GM21737 (cell line): Measurements from ENCODE around the gene SERPINA9.
"Not testable (repeated sequence)": the region's sequence is repeated elsewhere in the genome, so short reads cannot be mapped to it uniquely, and the experiment has no call there.

Experiments
- ATAC-seq: cut with Tn5 transposase; IDR thresholded peaks from one replicate; pipeline ENCODE4 v1.9.1; 2021; ENCODE audit warnings: mild to moderate bottlenecking, moderate library complexity; ENCODE audit not compliant: unreplicated experiment

SERPINA9 gene

GRCh38 chr14:94427016-94427613, 48.9 kb downstream of the SERPINA9 start:
- no peak for ATAC-seq

- no peak for ATAC-seq
These were observed 49.5 kb downstream of the SERPINA9 start for GRCh38 chr14:94426526-94426925.

DNA sequence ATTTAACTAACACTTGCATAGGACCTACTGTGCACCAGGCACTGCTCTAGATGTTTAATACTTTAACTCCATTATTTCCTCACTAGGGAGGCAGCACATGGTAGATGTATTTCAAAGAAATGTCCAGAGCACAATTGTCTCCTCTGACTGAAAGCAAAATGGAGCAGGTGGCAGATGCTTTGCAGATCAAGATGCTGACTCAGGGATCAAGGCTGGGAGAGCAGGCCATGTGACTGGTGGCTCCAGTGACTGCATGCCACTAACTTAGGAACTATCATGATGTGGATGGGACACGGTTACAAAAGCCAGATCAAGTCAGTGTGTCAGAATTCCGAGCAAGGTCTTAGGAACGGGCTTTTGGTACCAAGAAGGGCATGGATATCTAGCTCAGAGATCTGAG, 51.6 kb downstream of the SERPINA9 start:
- no peak for ATAC-seq

DNA sequence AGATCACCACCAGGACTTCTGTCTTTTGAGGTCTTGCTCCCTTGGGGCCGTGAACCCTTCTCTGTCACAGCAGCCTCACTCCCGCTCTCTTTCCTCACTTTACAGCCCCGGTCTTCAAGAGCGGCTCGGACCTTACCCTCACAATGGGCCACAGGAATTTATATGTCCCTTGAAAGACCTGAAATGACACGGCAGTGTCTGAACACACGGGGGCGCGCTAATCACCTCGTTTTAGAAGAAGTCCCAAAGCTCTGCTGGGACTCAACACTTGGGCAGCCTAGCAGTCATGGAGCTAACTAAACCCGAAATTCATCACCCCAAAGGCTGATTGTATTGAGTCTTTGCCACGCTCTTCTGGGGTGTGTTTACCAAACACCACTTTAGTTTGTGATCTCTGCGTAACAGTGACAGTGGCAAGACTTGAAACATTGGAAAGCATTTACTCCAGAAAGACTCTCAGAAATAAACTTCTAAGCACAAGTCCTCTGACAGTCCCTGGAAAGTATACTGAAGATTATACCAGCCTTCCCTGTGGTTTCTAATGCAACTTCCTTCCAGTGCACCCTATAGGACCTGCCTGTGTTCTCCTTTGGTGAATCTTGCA, 52.4 kb downstream of the SERPINA9 start:
- no peak for ATAC-seq

DNA sequence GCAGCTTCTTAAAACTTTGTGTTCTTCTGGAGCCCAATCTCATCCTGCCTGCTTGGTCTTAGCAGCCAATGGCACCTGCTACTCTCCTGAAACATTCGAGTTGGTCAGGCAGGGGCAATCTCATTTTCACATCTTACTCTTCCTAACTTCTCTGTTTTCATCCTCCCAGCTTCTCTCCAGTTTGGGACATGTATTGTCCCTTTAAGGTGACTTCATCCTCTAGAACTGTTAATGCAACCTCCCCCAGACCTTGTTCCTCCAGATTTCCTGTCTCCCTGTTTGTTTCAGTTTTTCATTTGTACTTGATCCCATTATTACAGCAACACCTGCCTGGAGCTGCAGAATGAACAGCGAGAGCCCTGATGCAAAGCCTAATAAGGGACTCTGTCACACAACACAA, 54.7 kb downstream of the SERPINA9 start:
- no peak for ATAC-seq

- not testable (repeated sequence) for ATAC-seq
These were observed 58.3 kb downstream of the SERPINA9 start for GRCh38 chr14:94417497-94418205.
